ENCODE results near the gene ANKRD34B. TPM values are rescaled to one million over a fixed set of nuclear protein-coding genes. Genes with fewer than 3 reads are reported as not detected.

Gene ANKRD34B
- total RNA-seq, 1 donor from 2014 or later = 0.20 TPM

- no peak overlapping the region for H3K4me2 ChIP-seq (ENCODE audit: low read length)
- no peak for DNase-seq (ENCODE audit: low read depth)
- H3K27me3 ChIP-seq (ENCODE audit: insufficient read depth, low read length) = peaks cover 32% of the 10 kb centered on the region
- H2AFZ ChIP-seq (ENCODE audit: low read depth, low read length) = no peak overlapping the region
- H3K27ac Mint-ChIP-seq (ENCODE audit: unreplicated experiment) = no peak overlapping the region
- H3K36me3 ChIP-seq (ENCODE audit: insufficient read depth, low read length) = no peaks in the 10 kb centered on the region
- no peaks in the 10 kb centered on the region for H3K9me3 ChIP-seq (ENCODE audit: insufficient read depth, low read depth, low read length)
- peaks cover 11% of the 10 kb centered on the region for H3K4me1 ChIP-seq (ENCODE audit: insufficient read depth, low read length)
- H3K79me2 ChIP-seq (ENCODE audit: insufficient read depth, low read length) = no peaks in the 10 kb centered on the region
- H3K4me3 ChIP-seq (ENCODE audit: insufficient read depth, low read depth, low read length) = no peak overlapping the region
- no peak overlapping the region for H3K9ac ChIP-seq (ENCODE audit: low read length)
- no peak overlapping the region for H3K4me3 Mint-ChIP-seq (ENCODE audit: unreplicated experiment)
- peaks cover 4% of the 10 kb centered on the region for H3K9me3 Mint-ChIP-seq (ENCODE audit: unreplicated experiment)
- peaks cover 23% of the 10 kb centered on the region for H3K4me1 Mint-ChIP-seq (ENCODE audit: low read depth, unreplicated experiment)
- no peaks in the 10 kb centered on the region for H3K36me3 Mint-ChIP-seq (ENCODE audit: low read depth, unreplicated experiment)
- TF ChIP-seq CTCF (IDR thresholded peaks at IDR 0.05; ENCODE audit: insufficient read depth, low read depth, low read length) (no peak), EZH2 (IDR thresholded peaks at IDR 0.05; ENCODE audit: insufficient read depth, low read length) (no peak)
- H3K27me3 Mint-ChIP-seq (ENCODE audit: low read depth, unreplicated experiment) = peaks cover 27% of the 10 kb centered on the region
- H4K20me1 ChIP-seq (ENCODE audit: insufficient read depth, low read length) = no peaks in the 10 kb centered on the region
- no peak for FAIRE-seq
- no peak overlapping the region for H3K27ac ChIP-seq (ENCODE audit: low read depth, low read length)
These were observed 3.3 kb downstream of the ANKRD34B start for GRCh38 chr5:80566711-80567259.

GRCh38 chr5:80565330-80565729, 4.8 kb downstream of the ANKRD34B start:
- Histone ChIP-seq H3K36me3 (ENCODE audit: insufficient read depth, low read length) (no peaks in the 10 kb centered on the region), H3K79me2 (ENCODE audit: insufficient read depth, low read length) (no peaks in the 10 kb centered on the region), H2AFZ (ENCODE audit: low read depth, low read length) (no peak overlapping the region), H3K9ac (ENCODE audit: low read length) (no peak overlapping the region), H3K4me2 (ENCODE audit: low read length) (no peak overlapping the region), H4K20me1 (ENCODE audit: insufficient read depth, low read length) (no peaks in the 10 kb centered on the region), H3K4me3 (ENCODE audit: insufficient read depth, low read depth, low read length) (no peak overlapping the region), H3K27ac (ENCODE audit: low read depth, low read length) (no peak overlapping the region), H3K27me3 (ENCODE audit: insufficient read depth, low read length) (peaks cover 28% of the 10 kb centered on the region), H3K4me1 (ENCODE audit: insufficient read depth, low read length) (peaks cover 9% of the 10 kb centered on the region), H3K9me3 (ENCODE audit: insufficient read depth, low read depth, low read length) (no peaks in the 10 kb centered on the region)
- H3K27ac Mint-ChIP-seq (ENCODE audit: unreplicated experiment) = no peak overlapping the region
- H3K4me1 Mint-ChIP-seq (ENCODE audit: low read depth, unreplicated experiment) = peaks cover 23% of the 10 kb centered on the region
- no peak for DNase-seq (ENCODE audit: low read depth)
- no peaks in the 10 kb centered on the region for H3K36me3 Mint-ChIP-seq (ENCODE audit: low read depth, unreplicated experiment)
- no peak for FAIRE-seq
- peaks cover 2% of the 10 kb centered on the region for H3K9me3 Mint-ChIP-seq (ENCODE audit: unreplicated experiment)
- peaks cover 13% of the 10 kb centered on the region for H3K27me3 Mint-ChIP-seq (ENCODE audit: low read depth, unreplicated experiment)
- TF ChIP-seq CTCF (IDR thresholded peaks at IDR 0.05; ENCODE audit: insufficient read depth, low read depth, low read length) (no peak), EZH2 (IDR thresholded peaks at IDR 0.05; ENCODE audit: insufficient read depth, low read length) (no peak)
- no peak overlapping the region for H3K4me3 Mint-ChIP-seq (ENCODE audit: unreplicated experiment)

GRCh38 chr5:80559244-80559643, 10.8 kb downstream of the ANKRD34B start:
- no peak overlapping the region for H3K9ac ChIP-seq (ENCODE audit: low read length)
- H3K79me2 ChIP-seq (ENCODE audit: insufficient read depth, low read length) = no peaks in the 10 kb centered on the region
- FAIRE-seq (no peak), DNase-seq (ENCODE audit: low read depth) (no peak)
- H3K4me3 ChIP-seq (ENCODE audit: insufficient read depth, low read depth, low read length) = no peak overlapping the region
- H2AFZ ChIP-seq (ENCODE audit: low read depth, low read length) = no peak overlapping the region
- H3K27ac ChIP-seq (ENCODE audit: low read depth, low read length) = no peak overlapping the region
- no peak overlapping the region for H3K4me3 Mint-ChIP-seq (ENCODE audit: unreplicated experiment)
- no peaks in the 10 kb centered on the region for H4K20me1 ChIP-seq (ENCODE audit: insufficient read depth, low read length)
- H3K27ac Mint-ChIP-seq (ENCODE audit: unreplicated experiment) = no peak overlapping the region
- no peak for TF ChIP-seq CTCF (IDR thresholded peaks at IDR 0.05; ENCODE audit: insufficient read depth, low read depth, low read length)
- TF ChIP-seq EZH2 (IDR thresholded peaks at IDR 0.05; ENCODE audit: insufficient read depth, low read length) = no peak
- no peaks in the 10 kb centered on the region for H3K4me1 ChIP-seq (ENCODE audit: insufficient read depth, low read length)
- no peaks in the 10 kb centered on the region for H3K36me3 Mint-ChIP-seq (ENCODE audit: low read depth, unreplicated experiment)
- H3K9me3 Mint-ChIP-seq (ENCODE audit: unreplicated experiment) = no peaks in the 10 kb centered on the region
- peaks cover 5% of the 10 kb centered on the region for H3K4me1 Mint-ChIP-seq (ENCODE audit: low read depth, unreplicated experiment)
- H3K36me3 ChIP-seq (ENCODE audit: insufficient read depth, low read length) = no peaks in the 10 kb centered on the region
- peaks cover 19% of the 10 kb centered on the region for H3K27me3 ChIP-seq (ENCODE audit: insufficient read depth, low read length)
- no peaks in the 10 kb centered on the region for H3K9me3 ChIP-seq (ENCODE audit: insufficient read depth, low read depth, low read length)
- H3K27me3 Mint-ChIP-seq (ENCODE audit: low read depth, unreplicated experiment) = peaks cover 3% of the 10 kb centered on the region
- H3K4me2 ChIP-seq (ENCODE audit: low read length) = no peak overlapping the region
